HG03521 (cell line): ENCODE data around the gene GDE1.

Experiments
- ATAC-seq: cut with Tn5 transposase; IDR thresholded peaks from one replicate; pipeline ENCODE4 v1.9.1; 2021; ENCODE audit warnings: mild to moderate bottlenecking, moderate library complexity; ENCODE audit not compliant: unreplicated experiment

The GDE1 gene

DNA sequence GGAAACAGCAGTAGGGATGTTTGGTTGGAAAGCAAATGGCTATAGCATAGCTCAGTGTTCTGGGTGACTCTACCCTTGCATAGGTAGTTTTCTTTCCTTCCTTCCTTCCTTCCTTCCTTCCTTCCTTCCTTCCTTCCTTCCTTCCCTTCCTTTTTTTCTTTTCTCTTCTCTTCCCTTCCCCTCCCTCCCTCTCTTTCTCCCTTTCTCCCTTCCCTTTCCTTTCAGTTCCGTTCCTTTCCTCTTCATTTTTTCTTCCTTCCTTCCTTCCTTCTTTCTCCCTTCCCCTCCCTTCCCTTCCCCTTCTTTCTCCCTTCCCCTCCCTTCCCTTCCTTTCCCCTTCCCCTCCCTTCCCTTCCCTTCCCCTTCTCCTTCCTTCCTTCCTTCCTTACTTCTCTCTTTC, 31.3 kb downstream of the GDE1 start:
- no peak for ATAC-seq

GRCh38 chr16:19488213-19488640, 33.7 kb downstream of the GDE1 start:
- ATAC-seq: no peak

DNA sequence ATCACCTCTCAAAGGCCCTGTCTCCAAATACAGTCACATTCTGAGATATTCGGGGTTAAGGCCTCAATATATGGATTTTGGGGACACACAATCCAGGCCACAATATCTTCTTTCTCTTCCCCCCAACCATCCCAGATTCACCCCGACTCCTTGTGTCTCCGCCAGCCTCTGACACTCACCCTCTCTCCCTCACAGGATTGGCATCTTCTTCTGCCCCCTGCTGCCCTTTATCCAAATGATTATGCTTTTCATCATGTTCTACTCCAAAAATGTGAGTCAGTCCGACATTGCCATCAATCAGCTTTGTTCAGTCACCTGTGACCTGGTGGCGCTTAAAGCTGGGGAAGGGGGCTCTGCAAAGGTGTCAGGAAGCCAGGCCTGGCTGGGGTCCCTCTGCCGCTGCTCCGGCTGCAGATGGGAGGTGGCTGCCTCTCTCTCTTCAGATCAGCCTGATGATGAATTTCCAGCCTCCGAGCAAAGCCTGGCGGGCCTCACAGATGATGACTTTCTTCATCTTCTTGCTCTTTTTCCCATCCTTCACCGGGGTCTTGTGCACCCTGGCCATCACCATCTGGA, 35.1 kb downstream of the GDE1 start:
- ATAC-seq: no peak

DNA sequence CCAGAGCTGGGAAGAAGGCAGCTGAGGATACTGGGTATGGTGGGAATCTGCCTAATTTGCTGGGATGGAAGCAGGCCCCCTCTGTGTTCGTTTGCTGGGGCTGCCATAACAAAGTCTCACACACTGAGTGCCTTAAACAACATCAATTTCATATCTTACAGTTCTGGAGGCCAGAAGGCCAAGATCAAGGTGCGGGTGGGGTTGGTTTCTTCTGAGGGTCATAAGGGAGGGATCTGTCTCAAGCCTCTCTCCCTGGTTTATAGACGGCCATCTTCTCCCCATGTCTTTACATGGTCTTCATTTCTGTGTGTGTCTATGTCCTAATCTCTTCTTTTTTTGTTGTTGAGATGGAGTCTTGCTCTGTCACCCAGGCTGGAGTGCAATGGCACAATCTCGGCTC, 35.8 kb downstream of the GDE1 start:
- no peak for ATAC-seq

DNA sequence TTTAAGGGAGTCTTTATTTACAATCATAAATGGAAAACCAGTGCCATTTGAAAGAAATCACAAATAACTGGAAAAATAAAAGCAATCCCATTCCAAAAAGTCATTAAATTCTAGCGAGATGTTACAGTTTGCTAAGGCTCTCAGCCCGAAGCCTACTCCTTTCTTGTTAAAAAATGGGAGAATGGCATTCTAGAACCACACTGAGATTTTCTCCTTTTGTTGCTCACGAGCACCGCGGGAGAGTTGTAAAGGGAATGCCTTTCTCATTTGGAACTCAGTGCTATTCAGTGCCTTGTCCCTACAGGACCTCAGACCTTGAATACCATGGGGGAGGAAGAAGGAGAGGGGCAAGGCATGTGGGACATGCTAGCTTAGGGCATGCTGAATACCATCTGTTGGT, 36.3 kb downstream of the GDE1 start:
- no peak for ATAC-seq

- ATAC-seq: no peak
Measured at GRCh38 chr16:19484096-19484495, 37.8 kb downstream of the GDE1 start.

- no peak for ATAC-seq
Measured at GRCh38 chr16:19482291-19482690, 39.6 kb downstream of the GDE1 start.

- ATAC-seq: no peak
Measured at GRCh38 chr16:19481769-19482168, 40.1 kb downstream of the GDE1 start.

- no peak for ATAC-seq
Measured at GRCh38 chr16:19481296-19481695, 40.6 kb downstream of the GDE1 start.

DNA sequence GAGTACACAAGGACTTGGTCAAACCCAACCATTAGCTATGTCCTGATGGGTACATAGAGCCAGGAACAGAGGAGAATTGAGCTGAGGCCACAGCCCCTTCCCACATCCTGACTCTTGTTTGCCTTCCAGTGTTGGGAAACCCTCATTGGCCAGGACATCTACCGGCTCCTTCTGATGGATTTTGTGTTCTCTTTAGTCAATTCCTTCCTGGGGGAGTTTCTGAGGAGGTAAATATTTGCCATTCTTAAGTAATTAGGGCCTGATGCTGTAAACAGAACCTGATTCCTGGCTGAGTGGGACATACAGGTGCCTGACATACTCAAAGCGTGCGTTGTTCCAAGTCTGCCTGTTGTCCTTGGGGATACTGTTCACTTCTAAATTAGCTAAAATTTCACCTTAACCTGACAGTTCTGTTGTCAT, 42.6 kb downstream of the GDE1 start:
- ATAC-seq: no peak

- ATAC-seq: no peak
Measured at GRCh38 chr16:19478505-19478904, 43.4 kb downstream of the GDE1 start.

DNA sequence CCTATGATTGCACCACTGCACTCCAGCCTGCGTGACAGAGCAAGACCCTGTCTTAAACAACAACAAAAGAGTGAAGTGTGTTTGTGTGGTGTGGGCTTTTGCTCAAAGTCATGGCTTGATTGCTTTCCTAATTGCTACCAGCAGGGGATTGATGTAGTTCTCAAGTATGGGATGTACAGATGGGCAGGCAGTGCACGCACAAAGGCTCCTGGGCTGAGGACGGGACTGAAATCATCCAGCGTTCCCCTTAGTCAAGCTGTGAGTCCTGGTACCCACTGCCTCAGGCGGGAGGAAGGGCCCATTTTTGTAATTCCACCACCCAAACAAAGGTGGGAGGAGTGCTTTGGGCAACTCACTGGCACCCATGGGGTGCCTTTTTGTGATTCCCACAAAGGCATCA, 47.3 kb downstream of the GDE1 start:
- no peak for ATAC-seq

GRCh38 chr16:19472482-19472881, 49.4 kb downstream of the GDE1 start:
- ATAC-seq: no peak

- ATAC-seq: no peak
Measured at GRCh38 chr16:19468300-19468699, 53.6 kb downstream of the GDE1 start.

- no peak for ATAC-seq
Measured at GRCh38 chr16:19463468-19464315, 58.2 kb downstream of the GDE1 start.

GRCh38 chr16:19460397-19460796, 61.5 kb downstream of the GDE1 start:
- ATAC-seq: no peak

DNA sequence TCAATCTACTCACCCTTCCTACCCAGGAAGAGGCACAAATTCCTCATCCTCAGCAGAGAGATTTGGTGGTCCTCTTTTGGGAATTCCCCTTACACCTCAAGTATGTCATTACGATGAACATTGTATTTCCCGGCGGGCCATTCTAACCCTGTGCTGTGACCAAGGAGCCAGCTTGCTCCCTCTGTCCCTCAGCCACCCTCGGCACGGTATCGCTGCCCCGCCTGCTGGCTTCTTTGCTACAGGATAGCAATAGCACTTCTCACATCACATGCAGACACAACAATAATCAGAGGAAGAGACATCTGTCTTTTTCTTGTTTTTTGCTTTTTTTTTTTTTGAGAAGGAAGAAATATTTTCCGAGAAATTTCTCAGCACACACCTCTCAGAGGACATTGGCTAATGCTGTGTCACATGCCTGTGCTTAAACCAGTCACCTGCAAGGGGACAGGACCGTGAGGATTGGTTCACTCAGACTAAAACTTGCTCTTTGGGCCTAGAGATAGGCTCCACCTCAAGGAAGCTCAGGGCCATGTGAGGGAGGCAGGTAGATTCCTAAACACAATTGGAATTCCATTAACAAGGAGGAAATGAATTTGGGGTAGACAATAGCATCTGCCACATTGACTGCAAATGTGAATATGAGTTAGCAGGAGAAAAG, 63.0 kb downstream of the GDE1 start:
- no peak for ATAC-seq
